Thyroid gland (tissue), 4 donors: ENCODE data around the gene HBA2.

Experiments used
- POLR2A ChIP-seq, 2 donors: fragments of 450-650 bp; IDR thresholded peaks; one replicate each; pipeline ENCODE4 v1.6.1; 2017; ENCODE audit warnings: antibody characterized with exemption in 2 of 2, mild to moderate bottlenecking in 2 of 2, moderate library complexity in 1 of 2
- TF ChIP-seq, protein P1 (sequence below), 6 experiments: fragments of 200-600 bp in 3 of 6; fragments of 450-650 bp in 3 of 6; sonication (generic) in 3 of 6; IDR thresholded peaks; one replicate each; pipeline ENCODE4 v1.5.1; 2016 to 2019; ENCODE audit warnings: antibody characterized with exemption in 6 of 6, mild to moderate bottlenecking in 2 of 6, inconsistent platforms in 1 of 6, moderate library complexity in 1 of 6

DNA sequence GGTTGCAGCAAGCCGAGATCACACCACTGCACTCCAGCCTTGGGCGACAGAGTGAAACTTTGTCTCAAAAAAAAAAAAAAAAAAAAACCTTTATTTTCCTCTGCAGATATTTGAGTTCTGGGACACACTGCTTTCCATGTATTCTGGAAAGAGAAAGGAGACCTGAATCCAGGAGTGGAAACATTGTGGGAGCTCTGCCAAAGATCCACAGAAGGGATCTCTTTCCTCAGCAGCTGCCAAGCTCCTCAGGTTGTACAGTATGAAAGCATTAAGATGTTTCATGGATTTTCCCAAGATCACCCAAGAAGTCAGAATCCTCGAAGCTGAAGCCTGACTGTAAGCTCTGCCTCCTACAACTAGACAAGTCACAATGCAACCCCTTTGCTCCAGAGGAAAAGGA is 47.7 kb upstream of the HBA2 start:
- no peak for TF ChIP-seq POLR2A (IDR thresholded peaks at IDR 0.05)
- TF ChIP-seq, protein P1, sequence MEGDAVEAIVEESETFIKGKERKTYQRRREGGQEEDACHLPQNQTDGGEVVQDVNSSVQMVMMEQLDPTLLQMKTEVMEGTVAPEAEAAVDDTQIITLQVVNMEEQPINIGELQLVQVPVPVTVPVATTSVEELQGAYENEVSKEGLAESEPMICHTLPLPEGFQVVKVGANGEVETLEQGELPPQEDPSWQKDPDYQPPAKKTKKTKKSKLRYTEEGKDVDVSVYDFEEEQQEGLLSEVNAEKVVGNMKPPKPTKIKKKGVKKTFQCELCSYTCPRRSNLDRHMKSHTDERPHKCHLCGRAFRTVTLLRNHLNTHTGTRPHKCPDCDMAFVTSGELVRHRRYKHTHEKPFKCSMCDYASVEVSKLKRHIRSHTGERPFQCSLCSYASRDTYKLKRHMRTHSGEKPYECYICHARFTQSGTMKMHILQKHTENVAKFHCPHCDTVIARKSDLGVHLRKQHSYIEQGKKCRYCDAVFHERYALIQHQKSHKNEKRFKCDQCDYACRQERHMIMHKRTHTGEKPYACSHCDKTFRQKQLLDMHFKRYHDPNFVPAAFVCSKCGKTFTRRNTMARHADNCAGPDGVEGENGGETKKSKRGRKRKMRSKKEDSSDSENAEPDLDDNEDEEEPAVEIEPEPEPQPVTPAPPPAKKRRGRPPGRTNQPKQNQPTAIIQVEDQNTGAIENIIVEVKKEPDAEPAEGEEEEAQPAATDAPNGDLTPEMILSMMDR (IDR thresholded peaks at IDR 0.05): no peak
